Endothelial cell of umbilical vein (primary cell): Measurements from ENCODE around the gene NID2. TPM values are rescaled to one million over a fixed set of nuclear protein-coding genes. Genes with fewer than 3 reads are reported as not detected.

Experiments used
- BruUV-seq: library from RNA; stranded (reverse); fragments of 400-500 nt; replicated peaks from 2 replicates; lab custom pipeline; 2021; lab: Mats Ljungman, UMichigan
- CTCF ChIA-PET: fragments of 300-600, 350-600 bp; sonication (Branson Sonifier 250); formaldehyde crosslinking; loops from one replicate; lab custom pipeline; 2021; ENCODE audit warnings: antibody characterized with exemption, inconsistent platforms; lab: Charles Lee
- POLR2A ChIA-PET: fragments of 300-600, 350-600 bp; sonication (Branson Sonifier 250); formaldehyde crosslinking; loops from one replicate; lab custom pipeline; 2021; ENCODE audit warnings: antibody characterized with exemption, inconsistent platforms; lab: Charles Lee
- DNase-seq: peaks from one replicate; pipeline ENCODE4 v3.0.0-alpha.2; 2011; ENCODE audit warnings: low read depth, low spot score
- FAIRE-seq: peaks from 2 replicates; lab custom pipeline; 2011; peaks lifted over from hg19 to GRCh38; lab: Jason Lieb, UNC
- H2AFZ ChIP-seq: 2 replicates; pipeline ENCODE4 v1.6.0; 2012; ENCODE audit warnings: low read depth, low read length, control low read depth, inconsistent platforms
- H3K27ac ChIP-seq: 2 replicates; pipeline ENCODE4 v1.5.1; 2011; ENCODE audit warnings: low read depth, mild to moderate bottlenecking, control low read depth, low read length, moderate library complexity; ENCODE audit not compliant: insufficient read depth
- H3K27me3 ChIP-seq, 2 experiments: 2 replicates each; pipeline versions ENCODE4 v1.6.0 to v1.6.1; 2011; ENCODE audit warnings: low read length in 2 of 2, mixed read lengths in 1 of 2; ENCODE audit not compliant: control insufficient read depth in 2 of 2, insufficient read depth in 2 of 2
- H3K36me3 ChIP-seq, 2 experiments: 2 replicates in 1 of 2; 3 replicates in 1 of 2; pipeline ENCODE4 v1.5.1; 2011; ENCODE audit warnings: low read length in 2 of 2, mild to moderate bottlenecking in 1 of 2, moderate library complexity in 1 of 2; ENCODE audit not compliant: control insufficient read depth in 2 of 2, insufficient read depth in 2 of 2; ENCODE audit errors: extremely low read depth in 1 of 2
- H3K4me1 ChIP-seq: 3 replicates; pipeline ENCODE4 v1.5.1; 2011; ENCODE audit warnings: mild to moderate bottlenecking, low read length; ENCODE audit not compliant: control insufficient read depth, insufficient read depth; ENCODE audit errors: extremely low read depth
- H3K4me2 ChIP-seq: 2 replicates; pipeline ENCODE4 v1.6.1; 2011; ENCODE audit warnings: low read length, control low read depth, mixed read lengths; ENCODE audit not compliant: insufficient read depth
- H3K4me3 ChIP-seq, 3 experiments: fragments of 200-600 bp in 1 of 3; sonication (generic), shearing (Covaris generic) in 1 of 3; replicated peaks in 1 of 3; 2 replicates each; pipeline ENCODE4 v1.5.1; 2011 to 2016; ENCODE audit warnings: control low read depth in 3 of 3, low read length in 3 of 3, mild to moderate bottlenecking in 2 of 3, inconsistent platforms in 1 of 3, low read depth in 1 of 3, moderate library complexity in 1 of 3; ENCODE audit not compliant: insufficient read depth in 1 of 3
- H3K79me2 ChIP-seq: 2 replicates; pipeline ENCODE4 v1.6.0; 2012; ENCODE audit warnings: low read length, inconsistent platforms; ENCODE audit not compliant: control insufficient read depth, insufficient read depth
- H3K9ac ChIP-seq: replicated peaks from 2 replicates; pipeline ENCODE3; 2011; ENCODE audit warnings: low read length, control low read depth; ENCODE audit not compliant: insufficient read depth; ENCODE audit errors: extremely low read depth
- H3K9me1 ChIP-seq: replicated peaks from 3 replicates; pipeline ENCODE4 v1.6.0; 2011; ENCODE audit warnings: mild to moderate bottlenecking, low read length; ENCODE audit not compliant: control insufficient read depth, insufficient read depth; ENCODE audit errors: extremely low read depth
- H3K9me3 ChIP-seq: replicated peaks from 2 replicates; pipeline ENCODE4 v1.5.1; 2012; ENCODE audit warnings: low read length, inconsistent platforms; ENCODE audit not compliant: control insufficient read depth, insufficient read depth
- H4K20me1 ChIP-seq: replicated peaks from 2 replicates; pipeline ENCODE3; 2011; ENCODE audit warnings: mild to moderate bottlenecking, low read length; ENCODE audit not compliant: control insufficient read depth, insufficient read depth; ENCODE audit errors: extremely low read depth
- EZH2 ChIP-seq: IDR thresholded peaks from 2 replicates; pipeline ENCODE4 v1.6.1; 2012; ENCODE audit warnings: borderline replicate concordance, low read depth, mild to moderate bottlenecking, moderate library complexity, low read length, inconsistent platforms; ENCODE audit not compliant: severe bottlenecking
- FOS ChIP-seq: IDR thresholded peaks from 2 replicates; pipeline ENCODE4 v1.6.1; 2011; ENCODE audit warnings: mild to moderate bottlenecking, low read length, moderate library complexity, borderline replicate concordance; ENCODE audit not compliant: insufficient read depth
- GATA2 ChIP-seq: IDR thresholded peaks from 2 replicates; pipeline ENCODE4 v1.7.0; 2011; ENCODE audit warnings: low read depth, mild to moderate bottlenecking, moderate library complexity, mixed read lengths, low read length; ENCODE audit not compliant: insufficient read length, insufficient read depth
- JUN ChIP-seq: IDR thresholded peaks from 2 replicates; pipeline ENCODE4 v1.6.1; 2011; ENCODE audit warnings: borderline replicate concordance, low read depth; ENCODE audit not compliant: insufficient read length, insufficient read depth
- MYC ChIP-seq: IDR thresholded peaks from one replicate; pipeline ENCODE4 v1.6.1; 2011; ENCODE audit warnings: mild to moderate bottlenecking, low read depth, low read length
- POLR2A ChIP-seq: IDR thresholded peaks from 2 replicates; pipeline ENCODE4 v1.6.1; 2012; ENCODE audit warnings: low read depth, mild to moderate bottlenecking, control low read depth, low read length
- POLR2AphosphoS5 ChIP-seq: IDR thresholded peaks from 2 replicates; pipeline ENCODE4 v1.6.1; 2012; ENCODE audit warnings: low read depth, mild to moderate bottlenecking, control low read depth, low read length, moderate library complexity; ENCODE audit not compliant: insufficient read depth
- dilution Hi-C: fragments of 300-500 bp; cut with MboI; formaldehyde crosslinking; loops from one replicate; pipeline ENCODE4 v1.15.0; 2019; ENCODE audit warnings: low sequenced_read_pairs; ENCODE audit not compliant: extremely low pct_ligation_motif_present
- intact Hi-C: fragments of 100-400 bp; cut with micrococcal nuclease; formaldehyde crosslinking; loops from one replicate; pipeline ENCODE4 v1.10.0; 2022
- polyA plus RNA-seq, 4 experiments: library from polyadenylated mRNA; depleted of rRNA in 3 of 4; stranded (reverse) in 3 of 4; unstranded in 1 of 4; fragments of >200 nt; gene quantifications; 2 replicates each; pipeline versions ENCODE4 v1.2.1 to v1.2.3, GENCODE V29; 2011 to 2012; ENCODE audit warnings: missing spikeins in 1 of 4
- total RNA-seq: library from RNA; stranded (reverse); gene quantifications from 2 replicates; pipeline ENCODE4 v1.2.3, GENCODE V29; 2021
- TF ChIP-seq, protein P1 (sequence below): IDR thresholded peaks from 2 replicates; pipeline ENCODE4 v1.6.1; 2011; ENCODE audit not compliant: insufficient read depth, insufficient read length
- TF ChIP-seq, protein P2 (sequence below), 2 donors: IDR thresholded peaks; 1 replicate in 1 of 2; 2 replicates in 1 of 2; pipeline ENCODE4 v1.5.1; 2011; ENCODE audit warnings: low read length in 2 of 2, mild to moderate bottlenecking in 2 of 2, moderate library complexity in 2 of 2, control low read depth in 1 of 2, inconsistent platforms in 1 of 2, low read depth in 1 of 2; ENCODE audit not compliant: insufficient read depth in 1 of 2; ENCODE audit errors: extremely low read depth in 1 of 2

NID2 gene
- total and polyA plus RNA-seq, 2 donors (not counting 3 experiments of a cell fraction or from before 2014, with no cell fraction given): 22.5 to 56.7 TPM

DNA sequence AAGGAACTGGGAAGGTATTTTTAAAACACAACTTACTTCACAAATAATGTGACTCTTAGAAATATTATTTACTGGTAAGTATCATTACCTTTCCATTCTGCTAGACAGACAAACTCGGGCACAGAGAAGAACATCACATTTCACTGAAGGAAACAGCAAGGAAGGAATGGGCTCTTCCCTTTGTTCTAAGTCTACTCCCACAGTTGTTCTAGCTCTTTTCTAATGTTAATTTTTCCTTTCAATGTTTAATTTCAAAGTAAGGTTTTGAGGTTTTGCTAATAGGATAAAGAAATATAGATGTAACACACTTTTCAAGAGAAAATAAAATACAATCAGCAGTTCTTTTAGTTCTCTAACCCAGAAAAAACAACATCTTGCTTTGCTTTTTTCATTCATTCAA is 7.0 kb downstream of the NID2 start:
- Histone ChIP-seq H4K20me1 (no peaks in the 10 kb centered on the region), H3K9ac (no peak overlapping the region), H3K4me3 (no peak overlapping the region), H3K27ac (no peak overlapping the region), H3K9me3 (no peaks in the 10 kb centered on the region), H3K4me1 (no peaks in the 10 kb centered on the region), H3K9me1 (no peaks in the 10 kb centered on the region), H3K27me3 (peaks cover 2 to 4% of the 10 kb centered on the region in 2 experiments), H3K79me2 (no peaks in the 10 kb centered on the region), H3K36me3 (no peaks in the 10 kb centered on the region), H3K4me2 (no peak overlapping the region), H2AFZ (no peak overlapping the region)
- dilution Hi-C loops: no loop called here
- CTCF ChIA-PET: interaction anchor here (0.8 to 2.1 kb wide), 4 partner anchors 10 to 16 kb away, joined by 3 to 10 read pairs (median 4); no protein-coding TSS in a partner anchor
- DNase-seq (no peak), FAIRE-seq (no peak)
- POLR2A ChIA-PET: no interaction called here
- BruUV-seq: no TSS peak
- intact Hi-C loops: no loop called here
- TF ChIP-seq MYC: no peak
- TF ChIP-seq, protein P1, sequence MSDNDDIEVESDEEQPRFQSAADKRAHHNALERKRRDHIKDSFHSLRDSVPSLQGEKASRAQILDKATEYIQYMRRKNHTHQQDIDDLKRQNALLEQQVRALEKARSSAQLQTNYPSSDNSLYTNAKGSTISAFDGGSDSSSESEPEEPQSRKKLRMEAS: no peak
- TF ChIP-seq, protein P2, sequence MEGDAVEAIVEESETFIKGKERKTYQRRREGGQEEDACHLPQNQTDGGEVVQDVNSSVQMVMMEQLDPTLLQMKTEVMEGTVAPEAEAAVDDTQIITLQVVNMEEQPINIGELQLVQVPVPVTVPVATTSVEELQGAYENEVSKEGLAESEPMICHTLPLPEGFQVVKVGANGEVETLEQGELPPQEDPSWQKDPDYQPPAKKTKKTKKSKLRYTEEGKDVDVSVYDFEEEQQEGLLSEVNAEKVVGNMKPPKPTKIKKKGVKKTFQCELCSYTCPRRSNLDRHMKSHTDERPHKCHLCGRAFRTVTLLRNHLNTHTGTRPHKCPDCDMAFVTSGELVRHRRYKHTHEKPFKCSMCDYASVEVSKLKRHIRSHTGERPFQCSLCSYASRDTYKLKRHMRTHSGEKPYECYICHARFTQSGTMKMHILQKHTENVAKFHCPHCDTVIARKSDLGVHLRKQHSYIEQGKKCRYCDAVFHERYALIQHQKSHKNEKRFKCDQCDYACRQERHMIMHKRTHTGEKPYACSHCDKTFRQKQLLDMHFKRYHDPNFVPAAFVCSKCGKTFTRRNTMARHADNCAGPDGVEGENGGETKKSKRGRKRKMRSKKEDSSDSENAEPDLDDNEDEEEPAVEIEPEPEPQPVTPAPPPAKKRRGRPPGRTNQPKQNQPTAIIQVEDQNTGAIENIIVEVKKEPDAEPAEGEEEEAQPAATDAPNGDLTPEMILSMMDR (IDR thresholded peaks at IDR 0.05; ENCODE audit: extremely low read depth in 1 of 2, insufficient read depth in 1 of 2, low read depth in 1 of 2, low read length in 2 of 2): no peak
- no peak for TF ChIP-seq GATA2

DNA sequence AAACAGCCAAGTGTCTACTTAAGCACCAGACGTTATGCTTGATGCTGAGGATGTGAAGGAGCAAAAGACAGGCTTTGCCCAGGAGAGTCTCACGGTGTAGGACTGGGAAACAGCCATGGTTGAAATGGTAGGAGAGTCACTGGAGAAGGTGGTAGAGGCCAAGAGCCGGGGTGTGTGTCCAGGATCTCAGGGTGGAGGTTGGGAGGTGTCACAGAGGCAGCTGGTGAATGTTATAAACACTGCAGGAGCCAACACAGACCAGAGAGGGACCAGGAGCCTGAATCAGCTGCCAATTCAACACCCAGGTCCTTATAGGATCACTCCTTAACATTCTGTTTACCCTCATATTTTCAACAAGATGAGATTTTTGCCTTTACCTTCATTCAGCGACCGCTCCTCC is 7.5 kb downstream of the NID2 start:
- intact Hi-C loops: no loop called here
- no peaks in the 10 kb centered on the region for H3K36me3 ChIP-seq
- ChIA-PET POLR2A (no interaction called here), CTCF (interaction anchor here (0.8 to 2.1 kb wide), 3 partner anchors 10 to 16 kb away, joined by 3 to 10 read pairs (median 4); no protein-coding TSS in a partner anchor)
- no peak overlapping the region for H3K4me2 ChIP-seq
- H3K4me1 ChIP-seq: no peaks in the 10 kb centered on the region
- no TSS peak for BruUV-seq
- no peaks in the 10 kb centered on the region for H3K9me1 ChIP-seq
- no peak overlapping the region for H3K9ac ChIP-seq
- no peaks in the 10 kb centered on the region for H3K79me2 ChIP-seq
- no peaks in the 10 kb centered on the region for H3K9me3 ChIP-seq
- H3K27me3 ChIP-seq: peaks cover 2 to 4% of the 10 kb centered on the region in 2 experiments
- DNase-seq (no peak), FAIRE-seq (no peak)
- H3K27ac ChIP-seq: no peak overlapping the region
- no peak overlapping the region for H3K4me3 ChIP-seq
- no peaks in the 10 kb centered on the region for H4K20me1 ChIP-seq
- no peak overlapping the region for H2AFZ ChIP-seq
- dilution Hi-C loops: no loop called here
- TF ChIP-seq JUN (no peak), GATA2 (no peak), FOS (no peak), POLR2A (no peak), POLR2AphosphoS5 (no peak), MYC (no peak), EZH2 (no peak)
- TF ChIP-seq, protein P2 (IDR thresholded peaks at IDR 0.05; ENCODE audit: extremely low read depth in 1 of 2, insufficient read depth in 1 of 2, low read depth in 1 of 2, low read length in 2 of 2): no peak
- TF ChIP-seq, protein P1: no peak
